ENCODE data around the gene RFX1. TPM values are rescaled to one million over a fixed set of nuclear protein-coding genes. Genes with fewer than 3 reads are reported as not detected.

Gene RFX1
- total and polyA plus RNA-seq, 2 experiments from 2014 or later = 1.7 to 2.5 TPM

- no peak for DNase-seq
- H2AFZ ChIP-seq = no peak overlapping the region
- in situ Hi-C loops (cut with MboI) = no loop called here
- no peaks in the 10 kb centered on the region for H3K79me2 ChIP-seq (ENCODE audit: insufficient read depth)
- no peak overlapping the region for H3K4me2 ChIP-seq (ENCODE audit: unreplicated experiment)
- TF ChIP-seq EZH2 (IDR thresholded peaks at IDR 0.05; ENCODE audit: insufficient read depth, poor library complexity, severe bottlenecking) = no peak
- H3K36me3 ChIP-seq (ENCODE audit: low read depth) = no peaks in the 10 kb centered on the region; the same call in 1 of the 2 replicates
- H3K4me1 ChIP-seq (ENCODE audit: insufficient read depth) = no peaks in the 10 kb centered on the region
- no peaks in the 10 kb centered on the region for H3K9me2 ChIP-seq (ENCODE audit: insufficient read depth)
- no peaks in the 10 kb centered on the region for H3K9me3 ChIP-seq (ENCODE audit: low read depth)
- H3K27ac ChIP-seq = no peak overlapping the region
- H3K27me3 ChIP-seq (replicated peaks; ENCODE audit: insufficient read depth) = no peaks in the 10 kb centered on the region
- 65 to 66% methylated on average over 26 to 30 of the region's 30 CpGs for WGBS, 2 experiments (ENCODE audit: low coverage in 1 of 2, low lambda C conversion rate in 2 of 2, missing lambda C conversion rate in 2 of 2)
- no peaks in the 10 kb centered on the region for H4K20me1 ChIP-seq (ENCODE audit: insufficient read depth)
- no peaks in the 10 kb centered on the region for H3F3A ChIP-seq (ENCODE audit: insufficient read depth)
- no peak overlapping the region for H3K4me3 ChIP-seq
- no peak overlapping the region for H3K9ac ChIP-seq
Observed at GRCh38 chr19:13931391-13932148, 74.5 kb downstream of the RFX1 start.

- Histone ChIP-seq H3K27me3 (replicated peaks; ENCODE audit: insufficient read depth) (no peaks in the 10 kb centered on the region), H3K9me3 (ENCODE audit: low read depth) (no peaks in the 10 kb centered on the region), H2AFZ (no peak overlapping the region), H3F3A (ENCODE audit: insufficient read depth) (no peaks in the 10 kb centered on the region), H3K4me1 (ENCODE audit: insufficient read depth) (no peaks in the 10 kb centered on the region), H3K9me2 (ENCODE audit: insufficient read depth) (no peaks in the 10 kb centered on the region), H3K79me2 (ENCODE audit: insufficient read depth) (no peaks in the 10 kb centered on the region), H4K20me1 (ENCODE audit: insufficient read depth) (no peaks in the 10 kb centered on the region), H3K9ac (no peak overlapping the region), H3K27ac (no peak overlapping the region), H3K36me3 (ENCODE audit: low read depth) (no peaks in the 10 kb centered on the region; the same call in 1 of the 2 replicates), H3K4me3 (no peak overlapping the region), H3K4me2 (ENCODE audit: unreplicated experiment) (no peak overlapping the region)
- TF ChIP-seq EZH2 (IDR thresholded peaks at IDR 0.05; ENCODE audit: insufficient read depth, poor library complexity, severe bottlenecking) = no peak
- TF ChIP-seq EZH2phosphoT487 (IDR thresholded peaks at IDR 0.05; ENCODE audit: insufficient read depth, low read depth) = no peak
- in situ Hi-C loops (cut with MboI) = no loop called here
- WGBS, 2 experiments (ENCODE audit: low coverage in 1 of 2, low lambda C conversion rate in 2 of 2, missing lambda C conversion rate in 2 of 2) = 91% methylated on average over 15 to 17 of the region's 17 CpGs
- DNase-seq = no peak
Observed at GRCh38 chr19:13930402-13930801, 75.7 kb downstream of the RFX1 start.

- Histone ChIP-seq H3K27ac (no peak overlapping the region), H3K79me2 (ENCODE audit: insufficient read depth) (no peaks in the 10 kb centered on the region), H3K9me3 (ENCODE audit: low read depth) (no peaks in the 10 kb centered on the region), H3F3A (ENCODE audit: insufficient read depth) (no peaks in the 10 kb centered on the region), H3K36me3 (ENCODE audit: low read depth) (no peaks in the 10 kb centered on the region; the same call in 1 of the 2 replicates), H2AFZ (no peak overlapping the region), H3K4me3 (no peak overlapping the region), H3K9ac (no peak overlapping the region), H4K20me1 (ENCODE audit: insufficient read depth) (no peaks in the 10 kb centered on the region), H3K4me2 (ENCODE audit: unreplicated experiment) (no peak overlapping the region), H3K4me1 (ENCODE audit: insufficient read depth) (no peaks in the 10 kb centered on the region), H3K9me2 (ENCODE audit: insufficient read depth) (no peaks in the 10 kb centered on the region), H3K27me3 (replicated peaks; ENCODE audit: insufficient read depth) (no peaks in the 10 kb centered on the region)
- in situ Hi-C loops (cut with MboI) = no loop called here
- TF ChIP-seq EZH2 (IDR thresholded peaks at IDR 0.05; ENCODE audit: insufficient read depth, poor library complexity, severe bottlenecking) = no peak
- no peak for TF ChIP-seq EZH2phosphoT487 (IDR thresholded peaks at IDR 0.05; ENCODE audit: insufficient read depth, low read depth)
- DNase-seq = no peak
- 89 to 97% methylated on average over 12 to 17 of the region's 17 CpGs for WGBS, 2 experiments (ENCODE audit: low coverage in 1 of 2, low lambda C conversion rate in 2 of 2, missing lambda C conversion rate in 2 of 2)
Observed at GRCh38 chr19:13929956-13930355, 76.2 kb downstream of the RFX1 start.

GRCh38 chr19:13929340-13929739, 76.8 kb downstream of the RFX1 start:
- H3F3A ChIP-seq (ENCODE audit: insufficient read depth) = no peaks in the 10 kb centered on the region
- DNase-seq = no peak
- H3K4me3 ChIP-seq = no peak overlapping the region
- no peaks in the 10 kb centered on the region; the same call in 1 of the 2 replicates for H3K36me3 ChIP-seq (ENCODE audit: low read depth)
- TF ChIP-seq EZH2phosphoT487 (IDR thresholded peaks at IDR 0.05; ENCODE audit: insufficient read depth, low read depth) (no peak), EZH2 (IDR thresholded peaks at IDR 0.05; ENCODE audit: insufficient read depth, poor library complexity, severe bottlenecking) (no peak)
- H3K4me2 ChIP-seq (ENCODE audit: unreplicated experiment) = no peak overlapping the region
- H3K9ac ChIP-seq = no peak overlapping the region
- no peaks in the 10 kb centered on the region for H3K79me2 ChIP-seq (ENCODE audit: insufficient read depth)
- H3K27me3 ChIP-seq (replicated peaks; ENCODE audit: insufficient read depth) = no peaks in the 10 kb centered on the region
- no peak overlapping the region for H3K27ac ChIP-seq
- H3K9me3 ChIP-seq (ENCODE audit: low read depth) = no peaks in the 10 kb centered on the region
- H2AFZ ChIP-seq = no peak overlapping the region
- H3K4me1 ChIP-seq (ENCODE audit: insufficient read depth) = no peaks in the 10 kb centered on the region
- in situ Hi-C loops (cut with MboI) = no loop called here
- H4K20me1 ChIP-seq (ENCODE audit: insufficient read depth) = no peaks in the 10 kb centered on the region
- H3K9me2 ChIP-seq (ENCODE audit: insufficient read depth) = no peaks in the 10 kb centered on the region
- WGBS, 2 experiments (ENCODE audit: low coverage in 1 of 2, low lambda C conversion rate in 2 of 2, missing lambda C conversion rate in 2 of 2) = 89 to 93% methylated on average over 12 of the region's 12 CpGs

Measured in GM23248 (cell line).